Measurements from ENCODE around the gene LCN2.

LCN2 gene

DNA sequence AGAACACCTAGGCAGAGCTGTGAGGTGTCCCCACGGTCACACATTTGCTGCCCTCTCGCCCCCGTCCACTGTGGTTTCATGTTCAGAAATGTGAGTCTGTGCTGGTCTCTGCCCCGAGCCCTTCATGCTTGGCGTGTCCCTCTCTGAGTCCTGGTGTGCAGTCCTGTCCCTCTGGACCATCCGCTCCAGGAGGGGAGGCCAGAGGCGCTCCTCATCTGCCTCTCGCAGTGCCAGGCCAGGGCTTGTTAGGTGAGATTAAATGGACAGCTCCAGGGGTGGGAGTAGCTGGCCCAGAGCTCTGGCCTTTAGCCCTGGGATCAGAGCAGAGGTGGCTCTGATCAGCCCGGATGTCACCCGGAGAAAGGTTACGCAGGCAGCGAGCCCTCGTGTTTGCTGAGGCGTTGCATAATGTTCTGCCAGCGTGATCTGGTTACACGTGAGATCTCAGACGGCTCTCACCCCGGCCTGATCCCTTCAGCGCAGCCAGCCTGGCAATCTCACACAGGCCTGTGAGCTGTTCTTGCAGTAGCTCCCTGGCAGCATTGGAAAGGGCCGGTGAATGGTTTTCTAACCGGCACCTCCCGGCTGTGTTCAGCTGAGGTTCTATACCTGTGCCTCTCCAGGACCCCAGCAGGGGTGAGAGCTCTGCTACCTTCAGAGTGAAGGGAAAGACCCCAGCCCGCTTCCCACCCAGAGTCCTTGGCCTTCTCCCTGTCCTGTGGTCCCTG lies 46.2 kb upstream of the LCN2 start:
- DNase-seq (ENCODE audit: low read depth) = no peak
- TF ChIP-seq, protein P1, sequence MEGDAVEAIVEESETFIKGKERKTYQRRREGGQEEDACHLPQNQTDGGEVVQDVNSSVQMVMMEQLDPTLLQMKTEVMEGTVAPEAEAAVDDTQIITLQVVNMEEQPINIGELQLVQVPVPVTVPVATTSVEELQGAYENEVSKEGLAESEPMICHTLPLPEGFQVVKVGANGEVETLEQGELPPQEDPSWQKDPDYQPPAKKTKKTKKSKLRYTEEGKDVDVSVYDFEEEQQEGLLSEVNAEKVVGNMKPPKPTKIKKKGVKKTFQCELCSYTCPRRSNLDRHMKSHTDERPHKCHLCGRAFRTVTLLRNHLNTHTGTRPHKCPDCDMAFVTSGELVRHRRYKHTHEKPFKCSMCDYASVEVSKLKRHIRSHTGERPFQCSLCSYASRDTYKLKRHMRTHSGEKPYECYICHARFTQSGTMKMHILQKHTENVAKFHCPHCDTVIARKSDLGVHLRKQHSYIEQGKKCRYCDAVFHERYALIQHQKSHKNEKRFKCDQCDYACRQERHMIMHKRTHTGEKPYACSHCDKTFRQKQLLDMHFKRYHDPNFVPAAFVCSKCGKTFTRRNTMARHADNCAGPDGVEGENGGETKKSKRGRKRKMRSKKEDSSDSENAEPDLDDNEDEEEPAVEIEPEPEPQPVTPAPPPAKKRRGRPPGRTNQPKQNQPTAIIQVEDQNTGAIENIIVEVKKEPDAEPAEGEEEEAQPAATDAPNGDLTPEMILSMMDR (IDR thresholded peaks at IDR 0.05; ENCODE audit: insufficient read depth, low read depth, low read length, missing control alignments) = no peak
- no peak overlapping the region for H3K4me3 ChIP-seq (ENCODE audit: low read depth, low read length)

DNA sequence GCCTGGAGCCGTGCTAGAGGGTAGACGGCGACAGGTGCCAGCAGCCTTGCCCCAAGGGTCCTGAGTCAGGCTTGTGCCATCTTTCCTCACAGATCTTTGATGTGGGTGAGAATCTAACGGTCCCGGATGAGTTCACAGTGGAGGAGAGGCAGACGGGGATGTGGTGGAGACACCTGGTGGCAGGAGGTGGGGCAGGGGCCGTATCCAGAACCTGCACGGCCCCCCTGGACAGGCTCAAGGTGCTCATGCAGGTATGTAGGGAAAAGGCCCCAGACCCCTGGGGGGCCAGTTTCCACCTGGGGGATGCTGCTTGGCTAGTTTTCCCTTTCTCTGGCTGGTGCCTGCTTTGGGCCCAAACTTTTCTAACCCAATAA lies 45.7 kb upstream of the LCN2 start:
- TF ChIP-seq, protein P1 (IDR thresholded peaks at IDR 0.05; ENCODE audit: insufficient read depth, low read depth, low read length, missing control alignments) = no peak
- H3K4me3 ChIP-seq (ENCODE audit: low read depth, low read length) = no peak overlapping the region
- no peak for DNase-seq (ENCODE audit: low read depth)

DNA sequence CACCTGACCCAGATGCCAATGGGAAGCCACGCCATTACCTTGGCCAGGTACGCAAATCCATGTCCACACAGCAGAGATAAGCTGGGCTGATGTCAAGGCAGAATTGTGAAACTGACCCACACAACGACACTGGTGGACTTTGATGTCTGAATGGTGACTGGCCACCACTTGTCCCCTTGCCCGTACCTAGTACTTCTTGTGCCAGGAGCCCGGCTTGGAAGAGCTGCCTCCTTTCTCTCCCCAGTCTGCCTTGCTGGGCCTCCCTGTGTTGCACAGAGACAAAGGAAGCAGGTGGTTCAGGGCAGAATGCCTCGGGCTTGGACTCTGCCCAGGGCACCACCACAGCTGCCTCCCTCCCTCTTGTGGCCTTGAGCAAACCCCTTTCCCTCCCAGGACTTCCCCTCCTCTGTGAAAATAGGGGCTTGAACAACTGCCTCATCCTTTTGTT lies 45.1 kb upstream of the LCN2 start:
- TF ChIP-seq, protein P1 (IDR thresholded peaks at IDR 0.05; ENCODE audit: insufficient read depth, low read depth, low read length, missing control alignments) = no peak
- no peak for DNase-seq (ENCODE audit: low read depth)
- no peak overlapping the region for H3K4me3 ChIP-seq (ENCODE audit: low read depth, low read length)

DNA sequence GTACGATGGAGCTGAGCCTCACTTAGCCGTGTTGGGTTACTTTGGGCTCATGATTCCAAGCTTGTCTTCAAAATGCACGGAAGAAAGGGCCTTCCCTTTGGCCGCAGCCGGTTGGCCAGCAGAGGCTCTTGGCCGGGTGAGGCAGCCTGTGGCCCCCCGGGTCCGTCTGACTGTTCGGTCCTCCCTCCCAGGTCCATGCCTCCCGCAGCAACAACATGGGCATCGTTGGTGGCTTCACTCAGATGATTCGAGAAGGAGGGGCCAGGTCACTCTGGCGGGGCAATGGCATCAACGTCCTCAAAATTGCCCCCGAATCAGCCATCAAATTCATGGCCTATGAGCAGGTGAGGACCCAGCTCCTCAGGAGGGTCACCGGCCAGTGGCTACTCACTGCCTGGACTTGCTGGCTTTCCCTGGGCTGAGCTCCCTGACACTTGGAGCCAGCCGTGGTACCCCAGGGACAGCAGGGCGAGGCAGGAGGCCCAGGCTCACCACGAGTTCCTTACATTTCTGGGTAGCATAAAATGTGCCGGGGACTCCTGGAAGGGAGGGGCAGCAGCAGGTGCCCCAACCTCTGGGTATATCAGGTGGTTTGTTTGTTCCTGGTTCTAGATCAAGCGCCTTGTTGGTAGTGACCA lies 43.6 kb upstream of the LCN2 start:
- no peak overlapping the region for H3K4me3 ChIP-seq (ENCODE audit: low read depth, low read length)
- DNase-seq (ENCODE audit: low read depth) = no peak
- TF ChIP-seq, protein P1 (IDR thresholded peaks at IDR 0.05; ENCODE audit: insufficient read depth, low read depth, low read length, missing control alignments) = no peak

DNA sequence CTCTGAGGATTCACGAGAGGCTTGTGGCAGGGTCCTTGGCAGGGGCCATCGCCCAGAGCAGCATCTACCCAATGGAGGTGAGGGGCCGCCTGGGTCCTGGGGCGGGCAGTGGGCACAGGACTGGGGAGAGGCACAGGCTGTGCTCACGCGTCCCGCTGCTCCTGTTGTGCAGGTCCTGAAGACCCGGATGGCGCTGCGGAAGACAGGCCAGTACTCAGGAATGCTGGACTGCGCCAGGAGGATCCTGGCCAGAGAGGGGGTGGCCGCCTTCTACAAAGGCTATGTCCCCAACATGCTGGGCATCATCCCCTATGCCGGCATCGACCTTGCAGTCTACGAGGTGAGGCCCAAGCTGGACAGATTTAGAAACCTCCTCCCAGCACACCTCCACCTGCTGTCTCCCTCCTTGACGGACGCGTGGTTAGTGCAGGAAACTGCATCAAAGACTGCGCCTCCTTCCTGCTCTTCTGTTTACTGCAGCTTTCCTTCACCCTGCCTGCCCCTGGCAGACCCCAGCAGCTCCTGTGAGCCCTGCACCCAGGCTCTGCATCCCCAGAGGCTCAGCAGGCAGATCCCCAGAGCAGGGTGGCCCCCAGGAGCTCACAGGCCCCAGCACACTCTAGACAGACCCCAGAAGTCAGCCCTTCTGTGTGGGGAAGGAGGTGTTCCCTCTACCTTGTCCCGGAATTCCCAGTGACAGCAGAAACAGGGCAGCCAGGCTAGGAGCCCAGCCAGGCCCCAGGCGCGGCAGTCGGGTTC lies 42.9 kb upstream of the LCN2 start:
- TF ChIP-seq, protein P1 (IDR thresholded peaks at IDR 0.05; ENCODE audit: insufficient read depth, low read depth, low read length, missing control alignments) = no peak
- H3K4me3 ChIP-seq (ENCODE audit: low read depth, low read length) = no peak overlapping the region
- no peak for DNase-seq (ENCODE audit: low read depth)

DNA sequence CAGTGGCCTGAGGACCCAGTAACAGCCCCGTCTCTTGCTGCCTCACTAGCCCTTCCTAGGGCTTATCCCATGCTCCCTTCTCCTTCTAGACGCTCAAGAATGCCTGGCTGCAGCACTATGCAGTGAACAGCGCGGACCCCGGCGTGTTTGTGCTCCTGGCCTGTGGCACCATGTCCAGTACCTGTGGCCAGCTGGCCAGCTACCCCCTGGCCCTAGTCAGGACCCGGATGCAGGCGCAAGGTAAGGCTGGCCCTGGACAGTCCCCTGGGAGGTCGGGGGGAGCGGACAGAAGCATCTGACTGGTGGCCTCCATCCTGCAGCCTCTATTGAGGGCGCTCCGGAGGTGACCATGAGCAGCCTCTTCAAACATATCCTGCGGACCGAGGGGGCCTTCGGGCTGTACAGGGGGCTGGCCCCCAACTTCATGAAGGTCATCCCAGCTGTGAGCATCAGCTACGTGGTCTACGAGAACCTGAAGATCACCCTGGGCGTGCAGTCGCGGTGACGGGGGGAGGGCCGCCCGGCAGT lies 42.2 kb upstream of the LCN2 start:
- DNase-seq (ENCODE audit: low read depth) = no peak
- TF ChIP-seq, protein P1 (IDR thresholded peaks at IDR 0.05; ENCODE audit: insufficient read depth, low read depth, low read length, missing control alignments) = no peak
- no peak overlapping the region for H3K4me3 ChIP-seq (ENCODE audit: low read depth, low read length)

Measured in GM12865 (cell line).